ENCODE measurements around the gene CTDSP1.

The CTDSP1 gene

DNA sequence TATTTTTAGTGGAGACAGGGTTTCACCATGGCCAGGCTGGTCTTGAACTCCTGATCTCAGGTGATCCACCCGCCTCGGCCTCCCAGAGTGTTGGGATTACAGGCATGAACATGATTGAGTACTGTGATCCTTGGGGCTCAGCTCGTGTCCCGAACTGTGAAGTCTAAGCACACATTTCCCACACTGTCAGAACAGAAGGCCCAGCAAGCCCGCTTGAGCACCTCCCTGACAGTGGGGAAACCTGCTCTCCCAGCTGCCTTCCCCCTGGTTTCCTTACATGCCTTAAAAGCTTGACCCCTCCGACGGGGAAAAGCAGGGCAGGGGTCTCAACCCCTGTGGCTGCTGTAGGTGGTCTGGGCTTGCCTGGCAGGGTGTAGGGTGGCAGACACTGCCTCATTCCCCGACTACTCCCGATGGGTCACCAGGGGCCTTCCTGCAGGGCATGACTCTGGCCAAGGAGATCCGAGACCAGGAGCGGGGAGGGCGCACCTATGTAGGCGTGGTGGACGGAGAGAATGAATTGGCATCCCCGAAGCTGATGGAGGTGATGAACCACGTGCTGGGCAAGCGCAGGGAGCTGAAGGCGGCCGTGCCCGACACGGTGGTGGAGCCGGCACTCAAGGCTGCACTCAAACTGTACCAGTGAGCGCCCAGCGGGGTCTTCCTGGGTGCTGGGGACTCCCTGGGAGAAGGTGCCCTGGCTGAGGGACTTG is 29.3 kb downstream of the CTDSP1 start:
- DNase-seq = no peak

DNA sequence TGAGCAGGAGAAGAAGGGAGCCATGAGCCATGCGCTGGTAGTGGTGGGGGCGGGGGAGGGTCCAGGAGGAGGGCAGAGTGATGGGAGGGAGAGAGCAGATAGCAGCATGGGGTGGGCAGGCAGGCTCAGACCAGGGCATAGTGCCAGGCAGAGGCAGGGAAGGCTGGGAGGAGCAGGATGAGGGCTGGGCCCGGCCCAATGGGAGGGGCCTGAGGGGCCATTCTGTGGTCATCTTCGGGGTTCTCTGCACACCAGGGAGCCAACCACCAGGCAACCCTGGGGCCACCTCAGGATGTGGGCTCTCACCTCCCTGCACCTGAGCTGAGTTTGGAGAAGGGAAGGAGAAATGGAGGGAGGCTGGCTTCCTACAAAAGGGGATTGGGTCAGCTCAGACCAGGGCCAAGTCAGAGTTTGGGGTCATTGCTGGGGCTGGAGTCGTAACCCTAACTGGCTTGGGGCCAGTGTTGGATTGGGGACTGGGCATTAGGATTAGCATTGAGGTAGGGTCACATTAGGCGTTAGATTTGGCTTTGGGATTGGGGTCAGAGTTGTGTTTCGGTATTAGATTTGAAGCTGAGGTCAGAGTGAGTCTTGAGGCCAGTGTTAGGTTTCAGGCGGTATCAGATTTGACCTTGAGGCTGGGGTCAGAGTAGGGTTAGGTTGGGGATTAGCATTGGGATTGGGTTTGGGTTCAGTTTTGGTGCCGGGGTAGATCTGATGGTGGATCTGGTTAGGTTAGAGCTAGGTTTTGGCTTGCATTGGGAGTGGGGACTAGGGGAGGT is 30.4 kb downstream of the CTDSP1 start:
- DNase-seq = no peak

DNA sequence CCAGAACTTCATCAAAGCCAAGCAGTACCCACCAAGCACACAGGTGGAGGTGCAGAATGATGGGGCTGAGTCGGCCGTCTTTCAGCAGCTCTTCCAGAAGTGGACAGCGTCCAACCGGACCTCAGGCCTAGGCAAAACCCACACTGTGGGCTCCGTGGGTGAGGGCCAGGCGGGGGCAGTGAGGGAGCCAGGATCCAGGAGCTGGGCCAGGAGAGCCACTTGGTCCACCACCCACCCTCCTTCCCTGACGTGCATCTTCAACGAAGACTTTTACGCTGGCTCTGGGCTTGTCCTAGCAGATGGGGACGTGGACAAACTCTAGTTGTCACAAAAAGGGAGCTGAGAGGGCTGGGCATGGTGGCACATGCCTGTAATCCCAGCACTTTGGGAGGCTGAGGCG is 31.1 kb downstream of the CTDSP1 start:
- no peak for DNase-seq

DNA sequence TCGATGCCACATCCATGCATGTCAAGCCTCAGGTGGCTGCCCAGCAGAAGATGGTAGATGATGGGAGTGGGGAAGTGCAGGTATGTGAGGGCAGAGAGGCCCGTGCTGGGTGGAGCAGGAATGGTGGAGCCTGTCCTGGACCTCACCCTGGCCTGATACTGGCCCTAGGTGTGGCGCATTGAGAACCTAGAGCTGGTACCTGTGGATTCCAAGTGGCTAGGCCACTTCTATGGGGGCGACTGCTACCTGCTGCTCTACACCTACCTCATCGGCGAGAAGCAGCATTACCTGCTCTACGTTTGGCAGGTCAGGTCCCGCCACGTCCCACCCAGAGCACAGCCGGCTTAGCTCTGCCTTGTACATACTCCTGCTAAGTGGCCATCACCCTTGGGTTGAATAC is 32.2 kb downstream of the CTDSP1 start:
- no peak for DNase-seq

DNA sequence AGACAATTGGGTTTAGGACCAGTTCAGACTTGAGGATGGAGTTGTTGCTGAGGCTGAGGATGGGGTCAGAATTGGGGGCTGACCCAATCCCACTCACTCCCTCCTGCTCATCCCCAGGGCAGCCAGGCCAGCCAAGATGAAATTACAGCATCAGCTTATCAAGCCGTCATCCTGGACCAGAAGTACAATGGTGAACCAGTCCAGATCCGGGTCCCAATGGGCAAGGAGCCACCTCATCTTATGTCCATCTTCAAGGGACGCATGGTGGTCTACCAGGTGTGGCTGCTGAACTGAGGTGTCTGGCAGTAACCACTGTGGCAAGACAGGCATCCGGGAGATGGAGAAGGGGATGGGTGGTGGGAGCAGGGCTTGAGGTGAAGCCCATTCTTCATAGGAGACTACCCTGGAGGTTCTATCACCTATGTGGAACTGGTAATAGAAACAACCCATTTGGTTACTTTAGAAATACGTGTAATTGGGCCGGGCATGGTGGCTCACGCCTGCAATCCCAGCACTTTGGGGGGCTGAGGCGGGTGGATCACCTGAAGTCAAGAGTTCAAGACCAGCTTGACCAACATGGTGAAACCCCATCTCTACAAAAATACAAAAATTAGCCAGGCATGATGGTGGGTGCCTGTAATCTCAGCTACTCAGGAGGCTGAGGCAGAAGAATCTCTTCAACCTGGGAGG is 33.2 kb downstream of the CTDSP1 start:
- DNase-seq = no peak

DNA sequence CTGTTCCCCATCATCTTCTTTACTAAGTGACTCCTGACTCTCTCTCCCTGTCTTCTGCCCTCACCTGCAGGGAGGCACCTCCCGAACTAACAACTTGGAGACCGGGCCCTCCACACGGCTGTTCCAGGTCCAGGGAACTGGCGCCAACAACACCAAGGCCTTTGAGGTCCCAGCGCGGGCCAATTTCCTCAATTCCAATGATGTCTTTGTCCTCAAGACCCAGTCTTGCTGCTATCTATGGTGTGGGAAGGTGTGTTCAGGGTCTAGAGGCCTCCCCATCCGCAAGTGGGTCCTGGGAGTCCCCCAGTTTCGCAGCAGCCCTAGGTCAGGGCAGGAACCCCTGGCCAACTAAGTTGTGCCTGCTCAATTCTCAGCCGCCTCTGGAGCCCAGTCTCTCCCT is 34.8 kb downstream of the CTDSP1 start:
- no peak for DNase-seq

DNA sequence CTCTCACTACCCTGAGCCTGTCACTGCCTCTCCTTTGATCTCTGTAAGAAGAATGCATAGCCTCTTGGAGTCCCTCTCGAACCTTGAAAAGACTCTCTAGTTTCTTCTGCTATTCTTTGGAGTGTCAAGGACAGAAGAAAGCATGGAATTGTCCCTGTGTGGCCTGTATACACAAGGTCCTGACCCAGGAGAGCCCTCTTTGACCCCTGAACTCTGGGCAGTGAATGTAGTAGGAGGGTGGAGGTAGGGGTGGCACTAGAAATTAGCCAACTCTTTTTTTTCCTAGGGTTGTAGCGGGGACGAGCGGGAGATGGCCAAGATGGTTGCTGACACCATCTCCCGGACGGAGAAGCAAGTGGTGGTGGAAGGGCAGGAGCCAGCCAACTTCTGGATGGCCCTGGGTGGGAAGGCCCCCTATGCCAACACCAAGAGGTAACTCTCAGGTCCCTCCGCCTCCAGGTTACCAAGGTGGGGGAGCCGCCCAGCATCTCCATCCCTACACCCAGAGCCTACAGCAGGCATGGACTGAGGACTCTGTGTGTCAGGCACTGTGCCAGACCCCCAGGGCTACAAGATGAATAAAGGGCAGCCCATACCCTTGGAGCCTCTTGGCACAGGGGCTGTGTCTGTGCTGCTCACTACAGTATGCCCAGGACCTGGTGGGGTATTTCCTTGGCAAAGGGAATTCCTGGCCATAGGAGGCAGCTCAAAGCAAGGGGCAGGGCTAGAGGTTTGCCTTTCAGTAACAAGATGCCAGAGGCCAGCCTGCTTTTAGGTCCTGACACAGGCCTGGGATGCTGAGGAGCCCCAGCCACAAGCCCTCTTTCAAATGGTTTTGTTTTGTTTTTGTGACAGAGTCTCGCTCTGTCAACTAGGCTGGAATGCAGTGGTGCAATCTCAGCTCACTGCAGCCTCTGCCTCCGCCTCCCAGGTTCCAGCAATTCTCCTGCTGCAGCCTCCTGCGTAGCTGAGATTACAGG is 35.6 kb downstream of the CTDSP1 start:
- no peak for DNase-seq

DNA sequence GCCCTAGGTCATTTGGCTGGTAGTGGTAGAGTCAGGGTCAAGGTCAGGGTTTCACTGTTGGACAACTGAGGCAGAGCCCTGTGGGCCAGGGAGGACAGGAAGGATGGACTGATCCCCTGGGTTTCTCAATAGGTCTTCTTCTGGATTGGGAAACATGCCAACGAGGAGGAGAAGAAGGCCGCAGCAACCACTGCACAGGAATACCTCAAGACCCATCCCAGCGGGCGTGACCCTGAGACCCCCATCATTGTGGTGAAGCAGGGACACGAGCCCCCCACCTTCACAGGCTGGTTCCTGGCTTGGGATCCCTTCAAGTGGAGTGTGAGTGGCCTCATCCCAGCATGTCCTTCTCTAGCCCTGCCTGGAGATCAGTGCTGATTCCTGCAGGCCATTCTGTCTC is 37.3 kb downstream of the CTDSP1 start:
- no peak for DNase-seq

DNA sequence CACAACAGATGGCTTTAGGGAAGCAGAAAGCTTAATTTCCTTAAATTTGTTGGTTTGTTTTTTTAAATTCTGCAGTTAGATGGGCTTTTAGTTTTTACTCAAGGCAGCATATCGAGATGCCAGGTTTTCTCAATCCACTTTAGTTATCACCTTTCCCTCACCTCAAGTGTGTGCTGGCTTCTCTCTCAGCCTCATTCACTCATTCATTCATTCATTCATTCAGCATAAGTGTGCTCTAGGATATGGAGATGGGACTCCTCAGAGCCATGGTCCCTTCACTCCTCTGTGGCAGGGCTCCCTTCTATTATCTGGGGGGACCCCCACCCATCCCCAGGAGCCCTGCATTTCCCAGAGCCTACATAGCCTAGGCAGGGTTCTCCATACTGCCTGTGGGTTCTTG is 38.3 kb downstream of the CTDSP1 start:
- no peak for DNase-seq

DNA sequence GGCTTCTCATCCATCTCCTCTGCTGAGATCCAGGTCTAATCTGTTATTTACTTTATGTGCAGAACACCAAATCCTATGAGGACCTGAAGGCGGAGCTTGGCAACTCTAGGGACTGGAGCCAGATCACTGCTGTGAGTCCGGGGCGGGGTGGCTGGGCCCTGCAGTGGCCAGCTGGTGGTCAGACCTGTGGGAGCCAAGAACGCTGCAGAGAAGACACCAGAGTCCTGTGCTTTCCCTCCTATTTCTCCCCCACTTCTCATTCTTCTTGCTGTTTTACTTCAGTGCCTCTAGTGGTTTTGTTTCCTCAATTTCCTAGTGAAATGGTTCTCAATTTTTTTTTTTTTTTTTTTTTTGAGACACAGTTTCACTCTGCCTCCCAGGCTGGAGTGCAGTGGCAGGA is 38.9 kb downstream of the CTDSP1 start:
- no peak for DNase-seq

DNA sequence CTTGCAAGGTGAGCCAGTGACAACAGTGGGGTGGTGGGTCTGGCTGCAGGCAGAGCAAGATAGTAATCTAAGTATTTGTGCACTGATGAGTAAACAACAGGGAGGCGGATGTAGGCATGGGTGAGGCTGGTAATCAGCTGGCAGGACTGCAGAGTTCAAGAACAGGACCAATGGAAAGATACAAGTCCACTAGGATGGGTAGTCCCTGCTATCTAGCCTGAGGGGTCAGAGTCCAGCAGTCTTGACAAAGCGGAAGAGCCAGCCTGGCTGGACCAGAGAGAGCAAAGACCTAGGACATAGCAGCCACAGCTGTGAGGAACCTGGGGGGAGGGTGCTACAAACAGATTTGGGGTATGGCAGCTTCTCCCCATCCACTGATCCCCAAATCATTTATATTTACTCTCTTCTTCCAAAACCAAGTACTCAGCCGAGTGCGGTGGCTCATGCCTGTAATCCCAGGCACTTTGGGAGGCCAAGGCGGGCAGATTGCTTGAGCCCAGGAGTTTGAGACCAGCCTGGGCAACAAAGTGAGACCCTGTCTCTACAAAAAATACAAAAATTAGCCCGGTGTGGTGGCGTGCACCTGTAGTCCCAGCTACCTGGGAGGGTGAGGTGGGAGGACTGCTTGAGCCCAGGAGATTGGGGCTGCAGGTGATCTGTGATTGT is 45.2 kb downstream of the CTDSP1 start:
- DNase-seq = no peak

DNA sequence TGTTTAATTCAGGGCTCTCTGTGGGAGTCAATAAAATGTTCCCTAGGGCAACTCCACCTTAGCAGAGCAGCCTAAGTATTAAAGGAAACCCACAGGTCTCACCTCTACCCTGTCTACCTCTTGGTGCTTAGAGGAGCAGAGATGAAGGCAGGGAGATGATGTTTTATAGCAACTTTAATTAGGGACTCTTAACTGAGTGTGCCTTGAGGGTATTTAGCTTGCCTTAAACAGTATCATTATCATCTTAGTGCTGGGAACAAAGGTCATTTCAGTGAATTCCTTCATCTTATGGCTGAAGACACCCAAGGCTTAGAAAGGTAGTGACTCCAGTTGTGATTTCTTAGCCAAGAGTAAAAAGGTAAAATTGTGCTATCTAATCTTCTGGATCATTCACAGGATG is 45.9 kb downstream of the CTDSP1 start:
- no peak for DNase-seq

DNA sequence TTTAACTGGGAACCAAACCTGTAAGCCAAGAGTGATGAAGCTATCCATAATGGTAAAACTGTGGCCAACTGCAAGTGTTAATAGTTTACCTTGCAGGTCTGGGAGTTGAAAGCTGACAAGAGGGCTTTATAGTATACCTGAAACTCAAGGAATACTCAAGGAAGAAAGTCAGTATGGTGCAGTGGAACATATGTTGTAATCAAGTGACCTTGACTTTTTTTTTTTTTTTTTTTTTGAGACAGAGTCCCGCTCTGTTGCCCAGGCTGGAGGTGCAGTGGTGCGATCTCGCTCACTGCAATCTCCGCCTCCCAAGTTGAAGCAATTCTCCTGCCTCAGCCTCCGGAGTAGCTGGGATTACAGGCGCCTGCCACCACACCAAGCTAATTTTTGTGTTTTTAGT is 46.9 kb downstream of the CTDSP1 start:
- DNase-seq = no peak

DNA sequence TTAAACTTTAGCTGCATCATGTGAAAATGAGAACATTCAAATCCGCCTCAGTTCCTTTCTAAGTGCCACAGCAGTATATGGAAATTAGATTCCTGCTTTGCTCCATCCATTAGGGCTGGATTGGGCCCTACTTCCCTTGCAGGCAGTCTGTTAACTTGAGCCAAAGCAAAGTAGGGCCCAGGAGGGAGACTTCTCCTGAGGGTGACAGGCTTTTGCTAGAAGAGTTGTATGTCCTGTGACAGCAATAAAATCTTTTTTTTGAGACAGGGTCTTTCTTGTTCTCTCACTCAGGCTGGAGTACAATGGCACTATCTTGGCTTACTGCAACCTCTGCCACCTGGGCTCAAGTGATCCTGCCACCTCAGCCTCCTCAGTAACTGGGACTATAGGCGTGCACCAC is 47.4 kb downstream of the CTDSP1 start:
- DNase-seq = no peak

DNA sequence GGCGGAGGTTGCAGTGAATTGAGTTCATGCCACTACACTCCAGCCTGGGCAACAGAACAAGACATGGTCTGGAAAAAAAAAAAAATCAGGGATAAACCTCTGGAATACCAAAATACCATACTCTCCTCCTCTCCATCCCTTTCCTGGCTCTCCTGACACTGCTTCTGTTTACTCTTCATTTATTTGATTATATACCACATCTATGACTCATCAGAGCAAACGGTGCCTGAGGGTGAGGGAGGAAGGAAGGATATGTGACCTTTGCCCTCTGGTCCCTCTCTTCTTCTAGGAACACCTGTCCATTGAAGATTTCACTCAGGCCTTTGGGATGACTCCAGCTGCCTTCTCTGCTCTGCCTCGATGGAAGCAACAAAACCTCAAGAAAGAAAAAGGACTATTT is 49.3 kb downstream of the CTDSP1 start:
- DNase-seq = no peak

DNA sequence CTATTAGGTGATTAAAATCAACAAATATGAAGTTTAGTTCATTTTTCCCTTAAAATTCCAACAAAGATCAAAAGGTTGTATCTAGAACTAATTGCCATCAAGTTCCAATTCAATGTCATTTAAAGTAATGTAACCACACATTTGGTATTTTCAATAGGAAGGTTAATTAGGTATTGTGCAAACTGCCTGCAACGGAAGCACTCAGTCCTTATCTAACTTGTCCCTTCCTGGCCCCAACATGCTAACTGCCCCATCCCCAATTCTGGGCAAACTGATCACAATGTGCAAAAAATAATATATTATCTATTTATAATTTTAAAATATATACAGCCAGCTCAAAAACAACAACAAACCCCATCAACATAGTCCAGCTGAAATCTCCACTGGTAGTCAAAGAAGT is 52.4 kb downstream of the CTDSP1 start:
- no peak for DNase-seq
